Kidney (tissue), 14 donors: ENCODE results near the gene C1R. TPM values are rescaled to one million over a fixed set of nuclear protein-coding genes. Genes with fewer than 3 reads are reported as not detected.
A peak's percentile ranks its signal among the peaks of the same experiment; 100 is the strongest.

Experiments
- DNase-seq, 5 donors: peaks; one replicate each; pipeline ENCODE4 v3.0.0-alpha.2; 2013 to 2020
- FAIRE-seq: peaks from 2 replicates; lab custom pipeline; 2012; peaks lifted over from hg19 to GRCh38; lab: Jason Lieb, UNC
- H3K27ac ChIP-seq, 2 donors: one replicate each; pipeline ENCODE4 v1.7.0; 2013; ENCODE audit warnings: low read depth in 2 of 2, low read length in 2 of 2, inconsistent platforms in 1 of 2
- H3K27me3 ChIP-seq: one replicate; pipeline ENCODE4 v1.7.1; 2013; ENCODE audit warnings: low read length, inconsistent platforms; ENCODE audit not compliant: control insufficient read depth, insufficient read depth
- H3K36me3 ChIP-seq, 3 donors: one replicate each; pipeline versions ENCODE4 v1.7.0 to v1.7.1; 2013; ENCODE audit warnings: low read length in 3 of 3, control low read depth in 1 of 3, inconsistent platforms in 1 of 3; ENCODE audit not compliant: insufficient read depth in 3 of 3, control insufficient read depth in 2 of 3
- H3K4me1 ChIP-seq, 3 donors: one replicate each; pipeline versions ENCODE4 v1.7.0 to v1.7.1; 2013; ENCODE audit warnings: low read length in 3 of 3, inconsistent platforms in 1 of 3, low read depth in 1 of 3; ENCODE audit not compliant: control insufficient read depth in 2 of 3, insufficient read depth in 2 of 3
- H3K4me3 ChIP-seq, 3 donors: one replicate each; pipeline versions ENCODE4 v1.7.0 to v1.8.1; 2013; ENCODE audit warnings: low read length in 3 of 3, control low read depth in 1 of 3, inconsistent platforms in 1 of 3
- H3K9ac ChIP-seq, 3 donors: one replicate each; pipeline versions ENCODE4 v1.7.0 to v1.7.1; 2013; ENCODE audit warnings: low read length in 3 of 3, control low read depth in 1 of 3, inconsistent platforms in 1 of 3
- H3K9me3 ChIP-seq, 3 donors: one replicate each; pipeline versions ENCODE4 v1.7.0 to v1.7.1; 2013; ENCODE audit warnings: low read length in 3 of 3, control low read depth in 1 of 3, inconsistent platforms in 1 of 3; ENCODE audit not compliant: control insufficient read depth in 2 of 3, insufficient read depth in 1 of 3
- intact Hi-C: fragments of 100-400 bp; cut with DNase I; formaldehyde crosslinking; loops from one replicate; pipeline ENCODE4 v1.11.1; 2022
- polyA plus RNA-seq: library from polyadenylated mRNA; stranded (reverse); fragments of 350-450 nt; fragmentation: Illumina TruSeq; extraction: RNeasy Lipid Tissue Mini Kit (QIAGEN cat#74804); gene quantifications from one replicate; pipeline ENCODE4 v1.2.3, GENCODE V29; 2014; ENCODE audit warnings: low read depth, low replicate concordance; ENCODE audit not compliant: insufficient read depth
- total RNA-seq: library from RNA; stranded (reverse); fragmentation: NEBNext Ultra II Directional; extraction: Animal tissue kit (Norgen Biotek cat#: 25700); gene quantifications from one replicate; pipeline ENCODE4 v1.2.1, GENCODE V29; 2021
- TF ChIP-seq, protein P1 (sequence below): IDR thresholded peaks from 3 replicates; pipeline ENCODE4 v1.5.1; 2012; ENCODE audit warnings: mild to moderate bottlenecking, moderate library complexity, borderline replicate concordance; ENCODE audit not compliant: insufficient read depth; ENCODE audit errors: extremely low read depth
- donor health status: control.
- donor health status: control.
- donor health status: control.
- donor health status: control.
- donor health status: control.
- donor health status: DM: yes; HTN: yes; CAD: no.
- donor health status: Normal renal cell carcinoma (clear cell type).

Gene C1R
- total and polyA plus RNA-seq, 2 donors from 2014 or later, result 183 to 514 TPM

DNA sequence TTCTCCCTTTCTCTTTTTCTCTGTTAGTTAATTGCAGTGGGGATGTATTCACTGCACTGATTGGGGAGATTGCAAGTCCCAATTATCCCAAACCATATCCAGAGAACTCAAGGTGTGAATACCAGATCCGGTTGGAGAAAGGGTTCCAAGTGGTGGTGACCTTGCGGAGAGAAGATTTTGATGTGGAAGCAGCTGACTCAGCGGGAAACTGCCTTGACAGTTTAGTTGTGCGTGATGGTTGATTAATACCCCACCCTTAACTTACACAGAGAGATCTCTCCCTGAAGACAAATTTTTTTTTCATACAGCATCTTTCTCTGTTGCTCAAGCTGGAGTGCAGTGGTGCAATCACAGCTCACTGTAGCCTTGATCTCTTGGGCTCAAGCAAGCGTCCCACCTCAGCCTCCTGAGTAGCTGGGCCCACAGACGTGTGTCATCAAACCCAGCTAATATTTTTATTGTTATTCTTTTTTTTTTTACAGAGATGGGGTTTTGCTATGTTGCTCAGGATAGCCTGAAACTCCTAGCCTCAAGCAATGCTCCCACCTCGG lies 27.1 kb downstream of the C1R start:
- FAIRE-seq, result no peak
- TF ChIP-seq, protein P1, sequence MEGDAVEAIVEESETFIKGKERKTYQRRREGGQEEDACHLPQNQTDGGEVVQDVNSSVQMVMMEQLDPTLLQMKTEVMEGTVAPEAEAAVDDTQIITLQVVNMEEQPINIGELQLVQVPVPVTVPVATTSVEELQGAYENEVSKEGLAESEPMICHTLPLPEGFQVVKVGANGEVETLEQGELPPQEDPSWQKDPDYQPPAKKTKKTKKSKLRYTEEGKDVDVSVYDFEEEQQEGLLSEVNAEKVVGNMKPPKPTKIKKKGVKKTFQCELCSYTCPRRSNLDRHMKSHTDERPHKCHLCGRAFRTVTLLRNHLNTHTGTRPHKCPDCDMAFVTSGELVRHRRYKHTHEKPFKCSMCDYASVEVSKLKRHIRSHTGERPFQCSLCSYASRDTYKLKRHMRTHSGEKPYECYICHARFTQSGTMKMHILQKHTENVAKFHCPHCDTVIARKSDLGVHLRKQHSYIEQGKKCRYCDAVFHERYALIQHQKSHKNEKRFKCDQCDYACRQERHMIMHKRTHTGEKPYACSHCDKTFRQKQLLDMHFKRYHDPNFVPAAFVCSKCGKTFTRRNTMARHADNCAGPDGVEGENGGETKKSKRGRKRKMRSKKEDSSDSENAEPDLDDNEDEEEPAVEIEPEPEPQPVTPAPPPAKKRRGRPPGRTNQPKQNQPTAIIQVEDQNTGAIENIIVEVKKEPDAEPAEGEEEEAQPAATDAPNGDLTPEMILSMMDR, result no peak
- Histone ChIP-seq H3K36me3 (peaks cover 0 to 2% (median 0%) of the 10 kb centered on the region in 3 donors), H3K4me1 (no peaks in the 10 kb centered on the region), H3K9ac (no peak overlapping the region), H3K27ac (no peak overlapping the region), H3K27me3 (no peaks in the 10 kb centered on the region), H3K4me3 (no peak overlapping the region), H3K9me3 (no peaks in the 10 kb centered on the region)
- intact Hi-C loops, result no loop called here
- DNase-seq, result no peak

DNA sequence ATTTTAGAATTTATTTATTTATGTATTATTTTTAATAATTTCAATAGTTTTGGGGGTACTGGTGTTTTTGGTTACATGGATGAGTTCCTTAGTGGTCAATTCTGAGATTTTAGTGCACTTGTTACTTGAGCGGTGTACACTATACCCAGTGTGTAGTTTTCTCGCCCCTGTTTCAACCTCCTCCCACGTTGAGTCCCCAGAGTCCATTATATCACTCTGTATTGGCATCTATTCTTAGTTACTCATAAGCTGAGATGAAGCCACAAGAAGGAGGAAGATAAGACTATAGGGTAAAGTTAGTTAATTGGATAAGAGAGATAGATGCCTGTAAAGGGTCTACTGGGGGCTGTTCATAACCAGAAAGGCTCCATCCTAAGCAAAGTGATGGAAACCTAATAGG lies 27.7 kb downstream of the C1R start:
- Histone ChIP-seq H3K27ac (no peak overlapping the region), H3K4me3 (no peak overlapping the region), H3K36me3 (peaks cover 0 to 2% (median 0%) of the 10 kb centered on the region in 3 donors), H3K9me3 (no peaks in the 10 kb centered on the region), H3K27me3 (no peaks in the 10 kb centered on the region), H3K9ac (no peak overlapping the region), H3K4me1 (no peaks in the 10 kb centered on the region)
- FAIRE-seq, result no peak
- no peak for DNase-seq
- TF ChIP-seq, protein P1, result no peak
- intact Hi-C loops, result no loop called here

DNA sequence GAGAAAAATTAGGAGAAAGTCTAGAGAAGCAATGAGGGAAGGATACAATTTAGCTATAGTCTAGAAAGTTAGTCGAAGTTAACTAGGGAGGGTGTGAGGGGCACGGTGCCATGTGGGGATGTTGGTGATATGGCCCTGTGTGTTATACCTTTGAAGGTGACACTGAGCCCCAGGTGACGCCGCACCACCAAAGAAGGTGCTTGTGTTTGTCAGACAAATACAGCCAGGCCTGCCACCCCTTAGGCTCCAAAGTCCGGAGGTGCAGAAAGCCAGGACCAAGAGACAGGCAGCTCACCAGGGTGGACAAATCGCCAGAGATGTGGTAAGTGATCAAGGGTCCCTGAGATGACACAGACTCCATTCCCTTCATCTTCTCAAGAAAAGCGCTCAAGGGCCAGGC lies 30.6 kb downstream of the C1R start:
- peak overlapping the region in 2 of 3 donors; percentile 46 to 49 for H3K4me3 ChIP-seq
- FAIRE-seq, result no peak

More for the DNA sequence above, 30.6 kb downstream of the C1R start:
- Histone ChIP-seq H3K27me3 (no peaks in the 10 kb centered on the region), H3K36me3 (no peaks in the 10 kb centered on the region), H3K4me1 (no peaks in the 10 kb centered on the region), H3K27ac (no peak overlapping the region), H3K9ac (no peak overlapping the region), H3K9me3 (no peaks in the 10 kb centered on the region)
- no peak for DNase-seq
- intact Hi-C loops, result no loop called here
- TF ChIP-seq, protein P1, result no peak
